ENCODE measurements around the gene SLC1A5.
A peak's percentile ranks its signal among the peaks of the same experiment; 100 is the strongest.

The SLC1A5 gene

DNA sequence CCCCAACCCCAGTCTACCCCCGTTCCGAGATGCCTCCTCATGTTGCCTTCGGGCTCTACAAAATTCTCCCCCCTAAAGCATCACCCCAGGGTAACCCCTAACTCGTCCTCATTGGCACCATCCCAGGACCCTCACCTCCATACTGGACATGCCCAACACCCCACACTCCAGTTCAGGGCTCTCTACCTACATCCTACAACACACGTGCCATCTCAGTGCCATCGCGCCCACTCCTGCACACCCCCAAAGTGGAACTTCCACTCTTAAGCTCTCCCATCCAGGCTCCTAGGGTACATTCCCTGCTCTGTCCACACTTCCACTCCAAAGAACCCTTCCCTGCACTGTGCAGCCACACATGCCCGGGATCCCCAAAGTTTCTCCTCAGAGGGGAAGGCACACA, 43.4 kb downstream of the SLC1A5 start:
- no peak for DNase-seq (ENCODE audit: low read depth in 2 of 2)

GRCh38 chr19:46744005-46744691, 44.2 kb downstream of the SLC1A5 start:
- no peak for DNase-seq (ENCODE audit: low read depth in 2 of 2)

DNA sequence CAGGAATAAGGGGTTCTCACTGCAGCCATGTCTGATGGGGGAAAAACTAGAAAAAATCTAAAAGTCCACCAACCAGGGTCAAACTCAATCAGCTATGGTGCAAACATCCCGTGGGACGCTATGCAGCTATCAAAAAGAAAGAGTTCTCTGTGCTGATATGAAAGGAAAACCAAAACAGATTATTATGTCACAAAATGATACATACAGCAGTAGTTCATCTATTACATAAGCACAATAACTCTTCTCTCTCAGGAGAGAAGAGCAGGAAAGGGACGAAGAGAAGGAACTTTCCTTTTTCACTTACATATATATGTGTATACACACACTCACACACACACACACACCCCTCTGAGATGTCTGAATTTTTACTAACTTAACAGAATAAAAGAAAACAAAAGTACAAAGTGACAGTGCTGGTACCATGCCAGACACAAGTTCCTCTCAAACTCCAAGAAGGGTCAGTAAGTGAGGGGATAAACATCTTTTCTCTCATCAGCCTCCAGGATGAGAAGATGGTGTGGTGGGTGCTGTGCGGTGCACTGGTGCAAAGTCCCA, 45.4 kb downstream of the SLC1A5 start:
- DNase-seq (ENCODE audit: low read depth in 2 of 2) = no peak

- no peak for DNase-seq (ENCODE audit: low read depth in 2 of 2)
Measured at GRCh38 chr19:46741447-46741846, 46.9 kb downstream of the SLC1A5 start.

DNA sequence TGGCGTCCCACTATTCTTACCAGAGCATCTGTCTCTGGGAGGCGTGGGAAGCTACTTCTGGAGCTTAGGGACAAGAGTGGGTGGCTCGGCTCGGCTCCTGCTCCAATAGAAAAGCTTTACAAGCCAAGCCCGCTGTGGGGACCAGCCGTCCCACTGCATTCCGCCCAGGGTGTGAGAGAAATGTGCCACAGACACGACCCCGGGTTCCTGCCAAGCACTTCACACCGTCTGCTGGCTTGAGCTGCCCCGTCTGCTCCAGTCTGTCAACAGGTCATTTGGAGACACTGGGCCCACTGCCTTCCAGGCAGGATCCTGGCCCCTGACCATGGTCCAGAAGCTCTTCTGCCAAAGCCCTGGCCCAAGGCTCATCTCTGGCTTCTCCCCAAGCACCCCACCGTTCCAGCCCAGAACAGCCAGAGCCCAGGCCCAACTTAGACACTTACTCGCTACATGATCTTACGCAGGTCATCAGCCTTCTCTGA, 49.1 kb downstream of the SLC1A5 start:
- no peak for DNase-seq (ENCODE audit: low read depth in 2 of 2)

DNA sequence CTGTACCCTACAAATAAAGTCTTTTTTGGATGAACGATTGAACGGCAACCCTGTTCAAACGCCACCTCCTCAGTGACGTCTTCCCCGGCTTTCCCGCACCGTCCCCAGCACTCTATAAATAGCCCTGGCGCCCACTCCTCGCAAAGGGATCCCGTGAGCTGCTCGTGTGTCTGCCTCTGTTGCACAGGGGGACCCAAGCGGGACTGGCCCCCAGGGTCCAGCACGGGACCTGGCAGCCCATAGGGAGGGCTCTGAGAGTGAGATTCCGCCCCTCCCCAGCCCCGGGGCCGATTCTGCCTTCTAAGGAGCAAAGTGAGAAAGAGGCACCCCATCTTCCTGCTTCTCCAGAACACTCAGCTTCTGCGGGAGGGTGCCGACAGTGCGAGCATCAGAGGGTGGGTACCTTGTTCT, 50.6 kb downstream of the SLC1A5 start:
- DNase-seq (ENCODE audit: low read depth in 2 of 2) = no peak

DNA sequence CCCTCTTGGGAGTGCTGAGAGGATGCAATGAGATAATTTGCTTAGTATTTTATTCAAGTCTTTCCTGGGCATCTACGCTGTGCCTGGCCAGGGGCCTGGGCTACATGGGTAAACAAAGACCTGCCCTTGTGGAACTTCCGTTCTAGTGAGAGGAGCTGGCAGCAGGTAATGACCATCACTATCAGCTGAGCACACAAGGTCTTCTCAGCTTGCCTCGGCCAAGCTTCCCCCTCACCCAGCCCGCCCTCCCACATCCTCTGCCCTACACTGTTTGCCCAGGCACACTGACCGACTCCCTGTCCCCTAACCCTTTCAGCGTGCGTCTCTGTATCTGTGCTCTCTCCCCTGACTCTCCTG, 51.1 kb downstream of the SLC1A5 start:
- DNase-seq (ENCODE audit: low read depth in 2 of 2) = no peak

GRCh38 chr19:46736531-46737297, 51.7 kb downstream of the SLC1A5 start:
- DNase-seq (ENCODE audit: low read depth in 2 of 2) = no peak

DNA sequence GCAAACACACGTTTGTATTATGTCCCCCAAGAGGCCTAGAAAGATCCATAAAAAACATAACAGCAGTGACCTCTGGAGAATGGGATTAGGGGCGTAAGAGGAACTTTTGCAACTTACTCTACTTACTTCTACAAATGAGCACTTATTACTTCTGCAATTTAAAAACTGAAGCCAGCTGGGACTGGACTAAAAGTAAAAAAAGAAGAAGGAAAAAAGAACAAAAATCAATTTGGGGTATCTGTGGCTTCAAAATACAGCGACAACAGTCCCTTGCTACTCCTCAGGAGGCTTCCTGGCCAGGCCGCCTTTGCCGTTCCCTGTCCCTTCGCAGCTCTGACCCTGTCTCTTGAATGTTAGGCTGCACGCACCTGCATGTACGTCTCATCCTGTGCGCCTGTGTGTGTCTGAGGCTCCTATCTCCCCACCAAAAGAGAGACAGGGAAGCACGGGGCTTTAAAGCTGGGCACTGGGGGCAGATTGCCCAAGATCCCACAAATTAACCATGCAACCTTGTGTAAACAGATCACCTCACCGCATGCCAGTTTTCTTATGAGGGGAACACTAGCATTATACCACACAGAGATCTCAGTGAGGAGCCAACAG, 54.6 kb downstream of the SLC1A5 start:
- DNase-seq (ENCODE audit: low read depth in 2 of 2) = no peak

- no peak for DNase-seq (ENCODE audit: low read depth in 2 of 2)
Measured at GRCh38 chr19:46732966-46733689, 55.3 kb downstream of the SLC1A5 start.

- no peak for DNase-seq (ENCODE audit: low read depth in 2 of 2)
Measured at GRCh38 chr19:46732172-46732938, 56.0 kb downstream of the SLC1A5 start.

- no peak for DNase-seq (ENCODE audit: low read depth in 2 of 2)
Measured at GRCh38 chr19:46731584-46731983, 56.8 kb downstream of the SLC1A5 start.

DNA sequence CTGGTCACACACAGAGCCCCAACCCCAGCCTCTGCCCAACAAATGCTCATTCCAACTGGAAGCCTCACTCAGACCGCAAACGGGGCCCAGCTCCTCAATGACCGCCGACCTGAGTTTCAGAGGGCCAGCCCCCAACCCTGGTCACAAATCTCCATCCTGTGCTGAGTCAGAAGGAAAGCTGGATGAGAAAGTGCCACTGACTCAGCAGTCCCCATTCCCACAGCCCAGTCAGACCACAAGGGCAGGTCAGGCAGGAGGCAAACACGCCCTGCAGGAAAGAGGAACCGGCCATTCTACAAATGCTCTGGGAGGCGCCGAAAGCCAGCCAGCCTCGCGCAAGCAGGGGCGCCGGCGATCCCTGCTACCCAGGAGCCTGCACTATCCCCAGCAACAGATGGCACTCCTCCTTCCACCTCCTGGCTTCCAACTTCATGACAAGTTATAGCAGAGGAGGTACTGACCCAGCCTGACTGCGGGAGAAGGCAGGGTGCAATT, 57.3 kb downstream of the SLC1A5 start:
- no peak for DNase-seq (ENCODE audit: low read depth in 2 of 2)

GRCh38 chr19:46730595-46730994, 57.8 kb downstream of the SLC1A5 start:
- DNase-seq (ENCODE audit: low read depth in 2 of 2) = no peak

DNA sequence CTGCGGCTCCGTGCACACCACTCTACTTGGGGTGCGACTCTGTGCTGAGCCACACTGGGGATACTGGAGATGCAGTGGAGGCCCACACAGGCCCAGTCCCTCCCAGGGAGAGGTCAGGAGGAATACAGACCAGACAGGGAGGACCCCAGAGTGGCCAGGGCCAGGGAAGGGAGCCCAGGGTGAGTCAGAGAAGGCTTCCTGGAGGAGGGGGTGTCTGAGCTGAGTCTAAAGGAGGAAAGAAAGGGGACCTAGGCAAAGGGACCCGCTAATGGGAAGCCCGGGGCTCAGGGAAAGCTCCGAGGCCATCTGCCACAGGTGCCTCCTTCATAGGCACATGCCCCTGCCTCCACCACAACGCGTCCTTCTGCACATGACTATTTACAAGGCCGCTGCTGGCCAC, 58.2 kb downstream of the SLC1A5 start:
- no peak for DNase-seq (ENCODE audit: low read depth in 2 of 2)

DNA sequence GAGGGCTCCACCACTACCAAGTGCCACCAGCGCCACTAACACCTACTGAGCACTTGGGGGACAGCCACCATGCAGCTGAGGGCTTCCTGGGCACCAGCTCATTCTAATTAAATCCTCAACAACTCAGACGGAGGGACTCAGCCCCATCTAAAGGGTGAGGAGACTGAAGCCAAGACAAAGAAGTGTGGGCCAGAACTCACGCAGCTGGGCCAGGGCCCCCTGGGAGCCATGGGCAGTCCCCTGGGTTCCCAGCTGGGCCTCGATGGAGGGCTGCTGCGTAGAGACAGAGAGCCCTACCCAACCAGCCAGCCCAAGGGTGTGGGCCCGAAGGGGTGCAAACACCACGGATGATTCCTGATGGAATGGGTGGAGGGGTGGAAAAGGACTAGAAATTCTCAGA, 58.7 kb downstream of the SLC1A5 start:
- DNase-seq (ENCODE audit: low read depth in 2 of 2) = no peak

DNA sequence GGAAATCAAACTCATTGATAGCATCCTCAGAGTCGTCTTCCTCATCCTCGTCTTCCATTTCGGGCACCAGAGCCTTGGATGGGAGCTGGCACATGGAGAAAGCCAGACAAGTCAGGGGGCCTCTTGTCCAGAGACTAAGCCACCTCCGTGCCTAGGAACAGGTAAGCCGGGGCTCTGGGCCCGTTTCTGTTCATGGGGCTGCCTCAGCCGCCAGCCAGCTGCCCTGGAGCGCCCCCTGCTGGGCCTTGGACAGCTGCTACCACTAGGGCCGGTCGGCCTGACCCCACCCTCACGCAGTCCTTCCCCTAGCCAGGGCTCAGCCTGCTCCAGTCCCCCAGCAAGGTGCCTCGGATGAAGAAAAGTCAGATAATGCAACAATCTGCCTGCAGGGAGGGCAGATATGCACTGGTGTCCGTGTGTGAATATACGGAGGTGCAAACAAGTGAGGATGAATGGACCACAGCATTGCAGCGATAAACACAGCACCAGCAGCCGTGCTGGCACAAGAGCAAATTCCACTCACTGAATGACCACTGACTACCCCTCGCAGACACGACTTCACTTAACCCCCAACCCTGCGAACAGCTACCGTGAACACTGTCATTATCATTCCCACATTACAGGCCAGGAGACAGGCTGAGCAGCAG, 59.6 kb downstream of the SLC1A5 start:
- DNase-seq (ENCODE audit: low read depth in 2 of 2) = peak; percentile 53 to 59

- no peak for DNase-seq (ENCODE audit: low read depth in 2 of 2)
Measured at GRCh38 chr19:46728208-46728607, 60.2 kb downstream of the SLC1A5 start.

- DNase-seq (ENCODE audit: low read depth in 2 of 2) = no peak
Measured at GRCh38 chr19:46727757-46728156, 60.6 kb downstream of the SLC1A5 start.

DNA sequence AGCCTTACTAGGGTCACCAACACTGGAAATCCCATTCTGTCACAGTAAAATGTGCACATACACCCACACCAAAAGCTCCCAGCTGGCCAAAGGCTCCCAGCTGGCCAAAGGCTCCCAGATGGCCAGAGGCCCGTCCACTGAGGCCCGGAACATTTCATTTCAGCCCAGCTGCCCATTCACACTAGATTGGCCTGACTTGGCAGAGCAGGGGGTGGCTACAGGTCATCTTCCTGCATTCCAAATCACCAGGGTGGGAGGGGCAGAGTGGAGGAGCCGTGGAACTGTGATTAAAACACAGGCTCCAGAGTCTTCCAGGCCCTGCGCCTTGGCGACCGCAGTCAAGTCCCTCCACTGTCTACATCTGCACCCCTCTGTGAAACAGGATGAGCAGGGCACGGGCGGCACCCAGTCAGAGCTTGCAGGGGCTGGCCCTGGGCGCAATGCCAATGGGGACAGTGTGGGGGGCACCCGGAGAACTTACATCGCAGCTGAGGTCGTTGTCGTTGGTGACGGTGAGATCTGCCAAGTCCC, 61.4 kb downstream of the SLC1A5 start:
- DNase-seq (ENCODE audit: low read depth in 2 of 2) = no peak
